Fibroblast of peridontal ligament (primary cell): ENCODE data around the gene INO80E.
"Not testable (repeated sequence)": the region's sequence is repeated elsewhere in the genome, so short reads cannot be mapped to it uniquely, and the experiment has no call there.

ENCODE experiments used
- DNase-seq: peaks from one replicate; pipeline ENCODE4 v3.0.0-alpha.2; 2010; ENCODE audit errors: extremely low read depth

The INO80E gene

DNA sequence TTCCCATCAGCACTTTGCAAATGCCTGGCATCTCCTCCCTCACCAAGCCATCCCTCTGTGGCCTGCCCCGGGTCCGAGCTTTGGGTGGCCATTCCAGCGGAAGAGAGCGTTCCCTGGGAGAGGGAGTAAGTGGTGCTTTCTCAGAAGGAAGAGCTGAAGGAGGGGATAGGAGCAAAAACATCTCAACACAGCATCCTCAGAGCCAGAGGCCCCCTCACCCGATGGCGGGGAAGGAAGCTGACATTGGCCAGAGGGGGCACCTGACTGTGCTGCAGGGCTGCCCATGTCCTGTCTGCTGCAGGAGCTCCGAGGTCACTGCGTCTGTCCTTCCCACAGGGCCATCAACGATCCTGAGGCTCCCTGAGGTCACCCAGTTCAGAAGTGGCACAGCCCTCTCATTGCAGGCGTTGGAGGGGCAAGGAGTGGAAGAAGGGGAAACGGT is 35.5 kb downstream of the INO80E start:
- no peak for DNase-seq

DNA sequence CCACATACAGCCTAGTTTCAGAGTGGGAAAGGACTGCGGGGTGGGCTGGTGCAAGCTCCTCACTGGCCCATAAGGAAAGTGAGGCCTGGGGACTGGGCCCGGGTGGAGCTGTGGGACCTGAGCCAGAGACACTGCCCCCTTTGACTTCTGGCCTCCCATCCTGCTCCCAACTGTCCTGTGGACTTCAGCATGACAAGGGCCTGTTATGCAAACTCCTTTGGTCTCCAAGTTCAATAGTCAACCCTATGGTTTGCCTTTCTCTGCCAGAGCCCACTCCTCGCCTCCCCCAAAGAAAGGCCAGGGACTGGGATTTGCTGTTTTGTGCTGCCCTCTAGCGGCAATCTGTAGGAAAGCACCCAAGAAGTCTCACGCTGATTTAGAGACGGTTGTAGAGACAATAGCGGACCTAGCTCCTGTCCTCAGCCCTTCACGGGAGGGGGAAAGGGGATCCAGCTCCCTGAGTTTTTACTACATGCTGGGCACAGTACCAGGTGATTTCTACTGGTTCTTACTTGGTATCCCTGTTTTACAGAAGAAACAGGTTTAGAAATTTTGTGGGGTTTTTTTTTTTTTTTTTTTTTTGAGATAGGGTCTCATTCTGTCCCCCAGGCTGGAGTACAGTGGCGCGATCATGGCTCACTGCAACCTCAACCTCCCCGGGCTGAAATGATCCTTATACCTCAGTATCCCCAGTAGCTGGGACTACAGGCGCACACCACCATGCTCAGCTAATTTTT is 36.2 kb downstream of the INO80E start:
- DNase-seq = peak; percentile 78

DNA sequence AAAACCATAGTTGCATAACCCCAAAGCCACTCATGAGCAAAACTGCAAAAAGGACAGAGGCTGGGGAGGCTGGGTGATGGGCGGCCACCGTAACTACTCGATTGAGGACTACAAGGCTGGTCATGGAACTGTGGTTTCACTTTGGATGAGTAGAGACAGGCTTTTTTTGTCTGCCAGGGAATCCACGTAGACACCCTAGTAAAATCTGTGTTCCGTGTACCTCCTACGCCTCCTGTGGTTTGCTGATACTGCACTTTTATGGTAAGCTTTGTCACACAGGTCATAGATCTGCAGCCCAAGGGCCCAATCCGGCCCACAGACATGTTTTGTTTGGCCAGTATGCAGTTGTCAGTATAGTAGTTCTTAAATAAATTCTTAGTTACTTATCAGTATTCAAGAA is 37.2 kb downstream of the INO80E start:
- no peak for DNase-seq

DNA sequence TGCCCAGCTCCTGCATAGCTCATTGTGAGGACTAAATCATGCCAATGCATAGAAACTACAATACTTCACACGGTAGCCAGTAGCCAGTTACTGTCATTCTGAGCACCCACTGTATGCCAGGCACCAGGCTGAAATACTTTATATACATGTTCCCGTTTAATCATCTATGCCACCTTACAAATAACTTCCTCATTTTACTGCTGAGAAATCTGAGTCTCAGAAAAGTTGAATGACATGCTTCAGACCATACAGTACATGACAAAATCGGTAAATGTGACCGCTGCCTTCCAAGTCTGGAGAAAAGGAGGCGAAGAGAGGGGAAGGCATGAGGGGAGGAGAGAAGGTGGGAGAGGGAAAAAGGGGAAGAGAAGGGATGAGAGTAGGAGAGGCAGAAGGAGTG is 44.2 kb downstream of the INO80E start:
- no peak for DNase-seq

DNA sequence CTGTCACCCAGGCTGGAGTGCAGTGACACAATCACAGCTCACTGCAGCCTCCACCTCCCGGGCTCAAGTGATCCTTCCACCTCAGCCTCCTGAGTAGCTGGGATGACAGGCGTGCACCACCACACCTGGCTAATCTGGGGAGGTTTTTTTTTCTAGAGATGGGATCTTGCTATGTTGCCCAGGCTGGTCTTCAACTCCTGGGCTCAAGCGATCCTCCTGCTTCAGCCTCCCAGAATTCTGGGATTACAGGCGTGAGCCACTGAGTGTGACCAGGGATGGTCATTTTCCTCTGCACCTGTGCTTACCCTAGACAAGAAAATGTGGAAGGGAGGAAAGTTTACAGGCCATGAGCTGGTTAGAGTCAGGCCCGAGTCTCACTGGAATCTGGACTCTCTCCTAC is 44.6 kb downstream of the INO80E start:
- DNase-seq = not testable (repeated sequence)

DNA sequence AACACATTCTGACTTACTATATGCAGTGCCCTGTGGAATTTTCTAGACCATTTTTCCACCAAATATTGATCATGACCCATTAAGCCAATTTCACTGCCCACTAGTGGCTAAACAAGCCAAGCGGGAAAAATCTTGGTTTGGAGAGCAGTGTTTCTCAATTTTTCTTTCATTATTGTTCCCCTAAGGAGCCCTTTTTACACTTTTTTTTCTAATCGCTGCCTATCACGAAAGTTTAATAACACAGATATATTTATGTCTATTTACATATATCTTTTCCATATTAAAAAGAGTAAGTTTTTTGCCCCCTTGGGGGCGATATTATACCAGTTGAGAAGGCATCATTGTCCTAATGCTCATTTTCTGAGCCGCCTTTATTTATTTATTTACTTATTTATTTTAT is 45.8 kb downstream of the INO80E start:
- peak; percentile 67 for DNase-seq

DNA sequence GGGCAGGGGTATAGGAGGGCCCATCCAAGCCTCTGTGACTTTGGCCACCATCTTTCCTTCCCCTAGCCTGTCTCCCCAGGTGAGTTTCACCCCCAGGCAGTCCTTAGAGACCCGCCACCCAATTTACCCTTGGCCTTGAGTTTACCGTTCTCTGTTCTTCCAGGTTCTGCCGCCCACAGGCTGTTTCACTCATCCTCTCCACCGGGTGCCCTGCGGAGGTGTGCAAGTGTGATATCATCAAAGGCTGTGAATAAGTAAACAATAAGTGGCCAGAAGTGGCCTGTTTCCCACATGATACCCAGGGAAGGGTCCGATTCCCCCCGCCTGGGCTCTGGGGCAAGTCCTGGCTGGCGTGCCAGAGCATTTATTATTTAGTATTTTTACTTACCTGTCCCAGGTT is 50.1 kb downstream of the INO80E start:
- no peak for DNase-seq

DNA sequence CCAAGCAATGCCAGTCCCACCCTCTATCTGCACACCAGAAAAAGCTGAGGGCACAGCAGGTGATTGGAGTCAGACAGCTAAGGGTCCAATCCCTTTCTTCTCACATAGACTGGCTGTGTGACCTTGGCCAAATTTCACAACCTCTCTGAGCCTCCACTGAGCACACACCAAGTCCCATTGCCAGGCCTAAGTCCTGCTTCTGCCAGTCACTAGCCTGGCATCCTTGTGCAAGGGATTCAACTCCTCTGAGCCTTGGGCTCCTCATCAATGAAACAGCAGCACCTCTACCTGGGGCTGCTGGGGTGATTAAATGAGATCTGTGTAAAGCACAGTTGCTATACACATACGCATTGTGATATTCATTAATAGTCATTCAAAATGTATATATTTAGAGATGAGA is 50.5 kb downstream of the INO80E start:
- DNase-seq = no peak

DNA sequence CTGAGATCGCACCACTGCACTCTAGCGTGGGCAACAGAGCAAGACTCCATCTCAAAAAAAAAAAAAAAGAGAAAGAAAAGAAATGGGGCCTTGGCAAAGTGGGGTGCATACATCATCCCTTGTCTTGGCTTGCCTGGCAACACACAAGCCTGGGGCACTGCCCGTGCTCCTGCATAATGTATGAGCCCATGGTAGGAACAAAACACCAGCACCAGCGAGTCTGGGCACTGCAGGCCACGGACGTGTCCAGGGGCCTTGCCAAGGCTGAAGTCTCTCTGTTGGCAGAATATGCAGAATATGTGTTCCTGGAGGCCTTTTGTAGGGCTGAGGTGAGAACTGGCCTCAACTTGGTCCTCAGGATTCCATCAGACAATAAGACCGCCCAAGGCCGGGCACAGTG is 53.8 kb downstream of the INO80E start:
- DNase-seq = no peak

DNA sequence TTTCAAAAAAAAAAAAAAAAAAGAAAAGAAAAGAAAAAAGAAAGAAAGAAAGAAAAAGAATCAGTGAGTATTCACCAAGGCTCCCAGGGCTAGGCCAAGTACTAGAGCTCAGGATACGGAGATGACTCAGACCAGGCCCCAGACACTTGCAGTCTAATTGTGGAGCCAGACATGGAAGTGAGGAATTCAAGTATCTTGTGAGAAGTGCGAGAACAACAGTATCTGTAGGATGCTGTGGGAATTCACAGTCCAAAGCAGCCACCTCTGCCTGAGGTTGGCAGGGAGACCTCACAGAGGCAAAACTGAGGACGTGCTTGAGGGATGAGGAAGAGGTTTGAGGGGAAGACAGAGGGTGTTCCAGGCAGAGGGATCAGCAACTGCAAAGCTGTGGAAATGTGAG is 55.5 kb downstream of the INO80E start:
- peak; percentile 37 for DNase-seq

DNA sequence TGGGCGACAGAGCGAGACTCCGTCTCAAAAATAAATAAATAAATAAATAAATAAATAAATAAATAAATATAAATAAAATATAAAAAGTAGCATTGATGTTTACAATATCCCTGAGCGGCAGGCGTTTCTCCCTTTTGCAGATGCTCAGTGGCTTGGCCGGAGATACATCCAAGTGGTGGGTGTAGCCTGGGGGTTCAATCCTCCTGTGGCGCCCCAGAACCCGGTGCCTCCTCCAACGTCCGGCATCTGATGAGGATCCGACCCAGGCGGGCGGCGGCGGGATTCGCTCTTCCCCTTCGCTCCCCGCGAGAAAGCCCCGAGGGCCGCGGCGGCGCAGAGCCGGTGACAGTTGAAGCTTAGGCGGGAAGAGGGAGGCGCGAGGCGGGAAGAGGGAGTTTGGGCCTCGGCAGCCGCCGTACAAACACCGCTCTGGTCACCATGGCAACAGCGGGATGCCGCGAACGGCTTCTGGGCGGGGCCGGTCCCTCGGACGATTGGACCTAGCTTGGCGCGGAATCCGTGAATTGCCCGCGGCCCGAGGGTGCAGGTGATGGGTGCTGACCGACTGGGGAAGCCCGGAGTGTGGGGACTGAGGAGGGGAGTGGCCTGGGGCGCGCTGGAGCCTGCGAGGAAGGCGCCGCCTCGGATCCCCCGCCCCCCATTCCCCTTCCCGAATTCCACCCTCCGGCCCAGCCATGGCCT is 56.8 kb downstream of the INO80E start:
- peak; percentile 86 for DNase-seq

DNA sequence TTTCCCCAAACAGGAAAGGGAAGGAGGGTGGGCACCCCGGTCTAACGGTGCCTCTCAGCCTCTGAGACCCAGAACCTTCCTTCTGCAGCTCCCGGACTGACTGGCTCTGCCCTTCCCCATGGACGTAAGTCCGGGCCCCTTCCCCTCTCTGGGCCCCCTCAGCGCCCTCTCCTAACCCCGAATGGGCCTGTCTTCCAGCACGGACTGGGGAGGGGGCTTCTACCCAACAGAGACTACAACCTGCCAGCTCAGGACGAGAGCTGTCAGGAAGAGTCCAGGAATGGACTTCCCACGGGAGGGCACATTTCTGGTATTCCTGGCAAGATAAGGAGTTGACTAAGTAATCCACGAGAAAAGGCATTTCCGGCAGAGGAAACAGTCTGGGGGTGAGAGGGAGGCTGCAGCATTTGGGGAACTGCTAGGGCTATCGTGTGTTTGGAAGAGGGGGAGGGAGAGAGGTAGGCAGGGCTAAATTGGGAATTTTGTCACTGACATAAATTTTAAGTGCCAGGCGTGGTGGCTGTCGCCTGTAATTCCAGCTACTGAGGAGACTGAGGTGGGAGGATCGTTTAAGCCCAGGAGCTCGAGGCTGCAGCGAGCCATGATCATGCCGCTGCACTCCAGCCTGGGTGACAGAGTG is 57.5 kb downstream of the INO80E start:
- no peak for DNase-seq

DNA sequence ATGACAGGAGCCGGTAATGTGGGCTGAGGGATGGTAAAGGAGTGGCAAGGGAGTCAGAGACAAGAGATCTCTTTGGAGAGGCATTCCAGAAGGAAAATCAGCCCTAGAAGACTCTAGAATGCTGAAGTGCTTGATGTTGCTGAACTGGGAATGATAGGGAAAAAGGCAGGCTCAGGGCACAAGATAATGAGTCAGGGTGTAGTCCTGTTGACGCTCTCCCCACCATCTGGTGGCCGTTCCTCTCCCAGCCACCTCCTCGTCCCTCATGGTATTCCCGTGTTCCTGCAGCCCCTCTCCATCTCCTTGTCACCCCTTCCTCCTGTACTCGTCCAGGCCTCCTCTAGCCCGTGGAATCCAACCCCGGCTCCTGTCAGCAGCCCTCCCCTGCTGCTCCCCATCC is 58.4 kb downstream of the INO80E start:
- DNase-seq = no peak

DNA sequence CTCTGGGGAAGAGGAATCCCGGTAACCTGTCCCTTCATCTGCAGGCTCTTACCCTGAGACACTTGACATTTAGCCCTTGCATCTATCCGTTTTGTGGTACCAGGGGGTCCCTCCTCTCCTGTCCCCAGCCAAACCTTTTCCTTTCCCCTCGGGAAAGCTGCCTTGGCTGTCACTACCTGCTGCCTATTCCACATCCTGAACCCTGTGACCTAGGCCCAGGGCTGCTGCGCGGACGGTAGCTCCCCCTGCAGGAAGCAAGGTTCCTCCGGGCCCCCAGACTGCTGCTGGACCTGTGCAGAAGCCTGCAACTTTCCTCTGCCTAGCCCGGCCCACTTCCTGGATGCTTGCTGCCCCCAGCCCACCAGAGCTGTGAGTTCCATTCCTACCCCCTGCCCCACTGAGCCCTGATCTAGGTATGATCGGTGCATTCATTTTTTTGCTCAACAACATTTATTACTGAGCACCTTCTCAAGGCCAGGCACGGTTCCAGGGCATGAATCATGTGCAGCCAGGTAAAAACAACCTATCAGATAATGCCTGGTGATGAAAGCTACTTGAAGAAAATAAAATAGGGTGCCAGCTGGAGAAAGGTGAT is 59.0 kb downstream of the INO80E start:
- DNase-seq = no peak
